B cell (primary cell): ENCODE results near the gene ZNF222. TPM values are rescaled to one million over a fixed set of nuclear protein-coding genes. Genes with fewer than 3 reads are reported as not detected.

Experiments used
- ATAC-seq: fragments of 200-7000 bp; cut with Tn5 transposase; one replicate; pipeline ENCODE4 v1.10.0; 2021; ENCODE audit warnings: low read depth, mild to moderate bottlenecking, moderate number of reproducible peaks, moderate library complexity
- CTCF ChIA-PET: fragments of 350-600 bp; sonication (Branson Sonifier 250); formaldehyde crosslinking; loops from one replicate; lab custom pipeline; 2021; ENCODE audit warnings: antibody characterized with exemption, inconsistent platforms; lab: Charles Lee
- POLR2A ChIA-PET: fragments of 350-600 bp; sonication (Branson Sonifier 250); formaldehyde crosslinking; loops from one replicate; lab custom pipeline; 2021; ENCODE audit warnings: antibody characterized with exemption; lab: Charles Lee
- DNase-seq: peaks from one replicate; pipeline ENCODE4 v3.0.0; 2013
- H2AFZ ChIP-seq: 2 replicates; pipeline ENCODE4 v1.6.1; 2012; ENCODE audit warnings: mild to moderate bottlenecking, low read depth, low read length; ENCODE audit not compliant: insufficient read depth, poor library complexity, severe bottlenecking
- H3K27ac ChIP-seq, 2 donors: 1 replicate in 1 of 2; 2 replicates in 1 of 2; pipeline ENCODE4 v1.5.1; 2012 to 2013; ENCODE audit warnings: low read length in 2 of 2, mild to moderate bottlenecking in 2 of 2, moderate library complexity in 1 of 2
- H3K27me3 ChIP-seq, 4 experiments: fragments of 200-600 bp in 1 of 4; sonication (generic) in 1 of 4; replicated peaks in 1 of 4; 1 replicate in 2 of 4; 2 replicates in 2 of 4; pipeline versions ENCODE4 v1.6.1 to v1.7.0; 2013 to 2016; ENCODE audit warnings: low read length in 3 of 4, mild to moderate bottlenecking in 2 of 4, mixed read lengths in 1 of 4, moderate library complexity in 1 of 4; ENCODE audit not compliant: insufficient read depth in 4 of 4, control insufficient read depth in 3 of 4; ENCODE audit errors: control extremely low read depth in 1 of 4
- H3K36me3 ChIP-seq, 2 experiments: replicated peaks in 1 of 2; 1 replicate in 1 of 2; 2 replicates in 1 of 2; pipeline versions ENCODE4 v1.6.1 to v1.7.1; 2013; ENCODE audit warnings: low read length in 1 of 2; ENCODE audit not compliant: insufficient read depth in 2 of 2, control insufficient read depth in 1 of 2; ENCODE audit errors: control extremely low read depth in 1 of 2, extremely low read depth in 1 of 2
- H3K4me1 ChIP-seq, 2 donors: fragments of 200-600 bp in 1 of 2; sonication (generic) in 1 of 2; 1 replicate in 1 of 2; 2 replicates in 1 of 2; pipeline versions ENCODE4 v1.5.1 to v1.6.1; 2013 to 2017; ENCODE audit warnings: low read length in 2 of 2; ENCODE audit not compliant: control insufficient read depth in 2 of 2, insufficient read depth in 2 of 2
- H3K4me2 ChIP-seq: replicated peaks from 2 replicates; pipeline ENCODE3; 2012; ENCODE audit warnings: mild to moderate bottlenecking, low read depth, low read length; ENCODE audit not compliant: poor library complexity, severe bottlenecking
- H3K4me3 ChIP-seq, 5 experiments: fragments of 200-600 bp in 1 of 5; sonication (generic) in 1 of 5; 1 replicate in 3 of 5; 2 replicates in 2 of 5; pipeline versions ENCODE4 v1.5.1 to v1.7.0; 2011 to 2016; ENCODE audit warnings: low read length in 4 of 5, mild to moderate bottlenecking in 4 of 5, low read depth in 2 of 5, control low read depth in 1 of 5, moderate library complexity in 1 of 5; ENCODE audit not compliant: insufficient read depth in 1 of 5; ENCODE audit errors: control extremely low read depth in 1 of 5, extremely low read depth in 1 of 5
- H3K79me2 ChIP-seq: fragments of 200-600 bp; sonication (generic); one replicate; pipeline ENCODE4 v1.6.0; 2016; ENCODE audit warnings: low read length; ENCODE audit not compliant: control insufficient read depth, insufficient read depth
- H3K9ac ChIP-seq: fragments of 200-600 bp; sonication (generic); 2 replicates; pipeline ENCODE4 v1.6.1; 2017; ENCODE audit warnings: mild to moderate bottlenecking, low read length, moderate library complexity
- H3K9me3 ChIP-seq, 3 donors: one replicate each; pipeline versions ENCODE4 v1.6.1 to v1.7.1; 2013; ENCODE audit warnings: low read length in 2 of 3; ENCODE audit not compliant: control insufficient read depth in 2 of 3, insufficient read depth in 1 of 3; ENCODE audit errors: control extremely low read depth in 1 of 3
- H4K20me1 ChIP-seq: 2 replicates; pipeline ENCODE4 v1.6.0; 2012; ENCODE audit warnings: mild to moderate bottlenecking, low read length; ENCODE audit not compliant: insufficient read depth, control insufficient read depth, poor library complexity, severe bottlenecking
- H3K27ac Mint-ChIP-seq: one replicate; pipeline ENCODE4 v1.8.0; 2021; ENCODE audit warnings: mixed read lengths
- H3K27me3 Mint-ChIP-seq: one replicate; pipeline ENCODE4 v1.8.0; 2021; ENCODE audit warnings: mixed read lengths
- H3K4me1 Mint-ChIP-seq: one replicate; pipeline ENCODE4 v1.8.0; 2021; ENCODE audit warnings: mixed read lengths
- H3K4me3 Mint-ChIP-seq: one replicate; pipeline ENCODE4 v1.8.0; 2021; ENCODE audit warnings: mixed read lengths
- H3K9me3 Mint-ChIP-seq: one replicate; pipeline ENCODE4 v1.8.0; 2022; ENCODE audit warnings: mixed read lengths; ENCODE audit not compliant: insufficient read depth
- EZH2 ChIP-seq: IDR thresholded peaks from 2 replicates; pipeline ENCODE4 v1.6.1; 2012; ENCODE audit warnings: borderline replicate concordance, low read depth, mild to moderate bottlenecking, moderate library complexity, low read length; ENCODE audit not compliant: insufficient read depth, poor library complexity, severe bottlenecking
- WGBS: methylation state at CpG from one replicate; pipeline ENCODE4 v1.1.5; 2013; ENCODE audit warnings: missing lambda C conversion rate; ENCODE audit not compliant: insufficient coverage; 5-methylcytosine and 5-hydroxymethylcytosine counted together
- intact Hi-C: fragments of 100-400 bp; cut with micrococcal nuclease; formaldehyde crosslinking; loops from one replicate; pipeline ENCODE4 v1.10.0; 2022
- polyA plus RNA-seq: library from polyadenylated mRNA; depleted of rRNA; stranded (reverse); fragments of >200 nt; gene quantifications from 2 replicates; pipeline ENCODE4 v1.2.3, GENCODE V29; 2012
- total RNA-seq, 2 donors: library from RNA; stranded (reverse); fragments of 120-200 nt in 1 of 2; gene quantifications; 1 replicate in 1 of 2; 2 replicates in 1 of 2; pipeline versions ENCODE4 v1.2.3 to v1.2.4, GENCODE V29; 2013 to 2022
- TF ChIP-seq, protein P1 (sequence below): fragments of 200-600 bp; IDR thresholded peaks from one replicate; pipeline ENCODE4 v1.8.0; 2022; ENCODE audit warnings: antibody characterized with exemption, mild to moderate bottlenecking

ZNF222 gene
- total and polyA plus RNA-seq, 2 donors (not counting 1 experiment from before 2014, with no cell fraction given) = 2.5 to 7.5 TPM

DNA sequence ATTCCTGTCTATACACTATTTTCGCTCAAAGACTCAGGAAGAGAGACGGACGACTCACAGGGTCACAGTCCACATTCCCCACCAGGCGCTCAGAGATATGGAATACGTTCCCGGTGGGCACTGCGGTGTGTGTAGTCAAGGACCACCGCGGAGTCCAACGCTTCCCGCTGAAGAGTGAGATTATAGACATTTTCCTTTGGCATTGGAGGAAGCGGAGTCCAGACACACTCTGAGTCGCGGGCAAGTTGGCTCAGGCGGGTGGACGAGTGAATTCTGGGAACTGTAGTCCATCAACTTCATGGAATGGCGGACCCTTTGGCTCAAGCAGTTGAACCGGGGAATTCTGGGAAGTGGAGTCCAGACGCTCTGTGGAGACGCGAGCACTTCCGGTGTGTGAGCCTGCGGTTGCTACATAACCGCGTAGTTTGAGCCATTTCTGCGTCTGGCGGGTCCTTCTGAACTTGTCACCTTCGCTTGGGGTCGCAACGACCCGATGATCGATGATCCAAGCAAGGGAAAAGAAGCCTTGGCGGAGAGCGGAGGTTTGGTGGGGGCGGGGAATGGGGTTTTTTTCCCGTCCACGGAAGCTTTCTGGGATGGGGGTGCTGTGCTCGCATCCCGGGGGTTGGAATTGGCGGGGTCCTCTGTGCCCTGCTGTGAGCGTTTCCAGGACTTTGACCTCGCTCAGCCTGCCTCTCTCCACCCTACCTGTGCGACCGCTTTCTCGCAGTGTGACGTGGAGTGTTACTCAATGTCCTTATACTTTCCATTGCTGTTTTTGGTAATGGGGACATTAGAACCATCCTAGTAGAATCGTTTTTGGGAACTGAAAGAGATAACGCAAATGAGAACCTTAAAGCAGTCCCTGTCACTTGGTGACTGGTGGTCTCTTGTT lies 22.4 kb upstream of the ZNF222 start, which contains the start of gene ZNF230:
Gene ZNF230, plus strand, starts transcription at position 392 of the 895 bp plus-strand sequence. CDS start 4,122 bp downstream, outside the sequence.
- peak within 1 kb of the TSS; percentile 95 for H3K27ac Mint-ChIP-seq
- Histone ChIP-seq H3K9ac (peak within 1 kb of the TSS; percentile 93), H3K27ac (peak within 1 kb of the TSS; percentile 67 to 78), H3K9me3 (peaks cover 4 to 21% (median 8%) of the 10 kb centered on the region in 3 donors), H3K4me2 (peak within 1 kb of the TSS; percentile 92), H3K4me1 (peaks cover 13 to 14% of the 10 kb centered on the region in 2 donors), H3K4me3 (peak within 1 kb of the TSS; percentile 75 to 96 (median 89)), H3K79me2 (peaks cover 23% of the 10 kb centered on the region), H3K36me3 (peaks cover 2 to 14% of the 10 kb centered on the region in 2 experiments), H2AFZ (peak within 1 kb of the TSS; percentile 100), H3K27me3 (no peaks in the 10 kb centered on the region), H4K20me1 (no peaks in the 10 kb centered on the region)
- H3K4me1 Mint-ChIP-seq = peaks cover 19% of the 10 kb centered on the region
- DNase-seq = peak; percentile 92
- TF ChIP-seq, protein P1, sequence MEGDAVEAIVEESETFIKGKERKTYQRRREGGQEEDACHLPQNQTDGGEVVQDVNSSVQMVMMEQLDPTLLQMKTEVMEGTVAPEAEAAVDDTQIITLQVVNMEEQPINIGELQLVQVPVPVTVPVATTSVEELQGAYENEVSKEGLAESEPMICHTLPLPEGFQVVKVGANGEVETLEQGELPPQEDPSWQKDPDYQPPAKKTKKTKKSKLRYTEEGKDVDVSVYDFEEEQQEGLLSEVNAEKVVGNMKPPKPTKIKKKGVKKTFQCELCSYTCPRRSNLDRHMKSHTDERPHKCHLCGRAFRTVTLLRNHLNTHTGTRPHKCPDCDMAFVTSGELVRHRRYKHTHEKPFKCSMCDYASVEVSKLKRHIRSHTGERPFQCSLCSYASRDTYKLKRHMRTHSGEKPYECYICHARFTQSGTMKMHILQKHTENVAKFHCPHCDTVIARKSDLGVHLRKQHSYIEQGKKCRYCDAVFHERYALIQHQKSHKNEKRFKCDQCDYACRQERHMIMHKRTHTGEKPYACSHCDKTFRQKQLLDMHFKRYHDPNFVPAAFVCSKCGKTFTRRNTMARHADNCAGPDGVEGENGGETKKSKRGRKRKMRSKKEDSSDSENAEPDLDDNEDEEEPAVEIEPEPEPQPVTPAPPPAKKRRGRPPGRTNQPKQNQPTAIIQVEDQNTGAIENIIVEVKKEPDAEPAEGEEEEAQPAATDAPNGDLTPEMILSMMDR = no peak
- no peak for TF ChIP-seq EZH2
- ATAC-seq = peak; percentile 95
- ChIA-PET POLR2A (interaction anchor here (0.5 to 1.0 kb wide), 2 partner anchors 23 to 759 kb away, joined by 3 to 5 read pairs; no protein-coding TSS in a partner anchor), CTCF (interaction anchor here (0.5 to 1.4 kb wide), 3 partner anchors 93 to 362 kb away, joined by 3 to 5 read pairs (median 4); no protein-coding TSS in a partner anchor)
- intact Hi-C loops = loop anchor here (1.0 to 5.0 kb wide), 13 partner anchors 20 to 497 kb away; partner anchors contain the start of genes ZNF180, ZNF221, ZNF222 and ZNF224
- WGBS = under 1% methylated on average over 35 of the region's 48 CpGs
- peaks cover 18% of the 10 kb centered on the region for H3K9me3 Mint-ChIP-seq
- H3K4me3 Mint-ChIP-seq = peak within 1 kb of the TSS; percentile 99
- no peaks in the 10 kb centered on the region for H3K27me3 Mint-ChIP-seq
